Measurements from ENCODE around the gene ST6GALNAC5.

The ST6GALNAC5 gene

GRCh38 chr1:77015748-77016341 is 148.6 kb downstream of the ST6GALNAC5 start:
- DNase-seq = no peak

GRCh38 chr1:77016386-77016985 is 149.2 kb downstream of the ST6GALNAC5 start:
- DNase-seq = no peak

DNA sequence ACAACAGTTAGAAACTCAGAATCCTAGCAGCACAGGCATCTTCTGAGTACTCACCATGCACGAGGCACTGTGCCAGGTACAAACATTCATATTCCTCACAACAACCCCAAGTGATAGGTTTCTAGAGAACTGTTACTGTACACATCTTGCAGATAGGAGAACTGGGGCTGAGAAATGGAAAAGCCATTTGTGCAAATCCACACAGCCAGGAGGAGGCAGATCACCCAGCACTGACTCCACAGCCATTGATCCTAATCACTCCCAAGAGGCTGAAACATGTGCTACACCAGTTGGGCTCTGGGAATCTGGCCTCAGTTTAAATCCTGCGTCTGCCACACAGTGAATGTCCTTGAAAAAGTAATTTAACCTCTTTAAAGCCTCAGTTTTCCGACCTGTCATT is 151.0 kb downstream of the ST6GALNAC5 start:
- no peak for DNase-seq

DNA sequence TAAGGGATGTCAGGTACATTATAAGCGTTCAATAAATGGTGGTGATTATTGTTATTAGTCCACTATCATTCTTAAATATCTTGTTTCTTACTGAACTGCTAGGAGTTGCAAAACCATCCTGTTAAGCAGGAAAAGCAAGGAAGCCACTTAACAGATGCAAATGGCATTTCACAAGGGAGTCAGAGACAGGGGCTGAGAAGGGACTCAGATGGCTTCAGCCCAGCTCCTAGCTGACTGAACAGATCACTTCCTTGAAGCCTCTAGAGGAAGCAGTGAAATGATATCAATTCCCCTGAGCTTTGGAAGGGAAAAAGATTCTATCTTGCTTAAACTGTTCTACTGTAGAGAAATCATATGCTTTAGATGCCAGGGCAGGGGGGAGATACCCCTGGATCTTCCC is 151.5 kb downstream of the ST6GALNAC5 start:
- DNase-seq = no peak

DNA sequence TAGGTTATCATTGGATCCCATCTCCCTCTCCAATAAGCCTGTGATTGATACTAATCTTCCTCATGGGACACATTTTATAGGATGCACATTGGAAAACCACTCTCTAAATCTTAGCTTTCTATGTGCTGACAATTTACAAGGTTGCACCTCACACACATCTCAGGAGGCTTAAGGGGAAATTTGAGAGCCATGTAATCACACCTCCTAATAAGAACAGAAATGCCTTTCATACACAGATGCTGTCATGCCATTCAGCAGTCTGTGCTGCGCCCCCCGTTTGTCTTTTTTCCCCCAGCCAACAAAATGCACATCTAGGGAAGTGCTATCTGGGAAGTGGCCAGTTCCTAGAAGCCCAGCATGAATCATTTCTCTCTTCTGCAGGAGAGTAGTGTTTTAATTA is 154.5 kb downstream of the ST6GALNAC5 start:
- no peak for DNase-seq

- no peak for DNase-seq
These were observed 157.2 kb downstream of the ST6GALNAC5 start for GRCh38 chr1:77024500-77024899.

DNA sequence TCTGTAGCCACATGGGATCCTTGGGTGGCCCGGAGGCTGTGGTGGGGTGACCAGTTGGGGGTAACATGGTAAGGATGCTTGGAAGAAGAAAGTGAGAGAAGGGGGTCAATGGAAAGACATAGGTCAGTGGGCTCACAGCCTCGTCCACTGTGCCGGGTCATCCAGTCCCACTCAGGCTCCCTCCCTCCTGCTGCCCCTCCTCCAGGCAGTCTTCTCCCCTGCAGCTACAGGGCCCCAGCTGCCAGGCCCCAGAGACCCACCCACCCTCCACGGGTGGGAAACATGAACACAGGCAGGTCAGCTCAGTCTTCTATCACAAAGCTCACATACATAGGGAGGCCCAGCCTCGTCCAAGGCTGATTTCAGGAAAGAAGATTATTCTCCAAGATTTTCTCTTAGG is 158.3 kb downstream of the ST6GALNAC5 start:
- no peak for DNase-seq

- no peak for DNase-seq
These were observed 158.9 kb downstream of the ST6GALNAC5 start for GRCh38 chr1:77026135-77026534.

GRCh38 chr1:77026640-77027039 is 159.4 kb downstream of the ST6GALNAC5 start:
- no peak for DNase-seq

DNA sequence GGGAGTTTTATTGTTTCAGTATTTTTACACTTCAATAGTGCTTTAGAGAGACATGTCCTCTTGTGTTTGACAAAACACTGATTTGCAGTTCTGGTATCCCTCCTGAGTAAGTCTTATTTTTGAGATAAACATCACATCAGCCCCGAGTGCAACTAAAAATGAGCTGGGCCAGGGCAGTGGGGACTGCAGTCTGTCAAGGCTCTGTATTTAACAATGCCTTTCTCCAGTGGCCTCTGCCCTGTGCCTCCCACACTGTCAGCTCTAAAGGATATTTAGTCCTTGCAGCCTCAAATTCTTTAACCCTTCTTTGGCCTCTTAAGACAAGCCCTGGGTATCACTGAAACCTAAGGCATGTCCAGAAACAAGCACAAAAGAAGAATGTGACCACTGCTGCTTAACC is 160.6 kb downstream of the ST6GALNAC5 start:
- DNase-seq = no peak

DNA sequence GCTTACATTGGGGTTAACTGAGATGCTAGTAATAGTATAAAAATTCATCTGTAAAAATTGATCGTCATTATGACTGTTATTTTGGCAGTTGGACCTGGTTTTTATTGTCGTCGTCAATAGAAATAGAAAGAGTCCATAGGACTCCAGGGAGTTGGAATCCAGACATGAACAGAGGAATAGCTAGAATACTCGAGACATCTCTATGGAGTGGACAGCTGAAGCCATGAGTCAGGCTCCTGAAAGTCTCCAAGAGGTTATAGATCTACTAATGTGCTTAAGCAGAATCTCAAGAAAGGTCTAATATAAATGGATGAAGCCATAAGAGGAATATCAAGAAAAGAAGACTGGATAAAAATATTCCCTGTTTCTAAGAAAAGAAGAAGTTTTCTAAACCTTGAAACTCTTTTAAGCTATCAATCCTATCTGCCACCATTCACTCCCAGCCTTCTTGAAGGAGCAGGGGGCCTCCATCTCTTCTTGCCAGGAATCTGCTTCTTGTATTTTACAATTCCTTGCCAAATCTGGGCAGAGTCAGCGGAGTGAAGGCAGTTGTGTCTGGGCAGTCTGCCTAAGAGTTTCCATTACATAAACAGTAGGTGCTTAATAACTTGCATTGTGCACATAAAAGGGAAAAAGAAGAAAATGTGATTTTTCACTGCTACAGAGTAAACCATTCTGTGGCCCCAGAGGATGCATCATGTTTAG is 163.3 kb downstream of the ST6GALNAC5 start:
- no peak for DNase-seq

GRCh38 chr1:77031106-77031662 is 163.9 kb downstream of the ST6GALNAC5 start:
- DNase-seq = no peak

GRCh38 chr1:77036560-77036959 is 169.3 kb downstream of the ST6GALNAC5 start:
- no peak for DNase-seq

- no peak for DNase-seq
These were observed 169.8 kb downstream of the ST6GALNAC5 start for GRCh38 chr1:77037038-77037437.

DNA sequence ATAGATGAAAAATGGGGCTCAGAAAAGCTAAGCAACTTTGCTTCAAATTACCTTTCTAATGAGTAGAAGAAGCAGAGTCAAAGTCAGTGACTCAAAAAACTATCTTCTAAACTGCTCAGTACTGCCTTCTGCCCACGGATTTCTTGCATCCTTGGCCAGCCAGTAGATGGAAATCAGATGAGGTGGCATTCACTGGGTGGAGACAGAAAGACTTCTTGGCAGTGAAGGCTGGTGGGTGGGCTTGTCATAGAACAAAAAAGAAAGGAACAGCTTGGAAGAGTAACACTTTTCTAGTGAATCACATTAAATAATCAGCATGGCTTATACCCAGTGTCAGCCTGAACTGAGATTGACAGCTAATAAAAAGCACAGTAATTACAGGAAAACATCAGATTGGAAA is 170.7 kb downstream of the ST6GALNAC5 start:
- no peak for DNase-seq

DNA sequence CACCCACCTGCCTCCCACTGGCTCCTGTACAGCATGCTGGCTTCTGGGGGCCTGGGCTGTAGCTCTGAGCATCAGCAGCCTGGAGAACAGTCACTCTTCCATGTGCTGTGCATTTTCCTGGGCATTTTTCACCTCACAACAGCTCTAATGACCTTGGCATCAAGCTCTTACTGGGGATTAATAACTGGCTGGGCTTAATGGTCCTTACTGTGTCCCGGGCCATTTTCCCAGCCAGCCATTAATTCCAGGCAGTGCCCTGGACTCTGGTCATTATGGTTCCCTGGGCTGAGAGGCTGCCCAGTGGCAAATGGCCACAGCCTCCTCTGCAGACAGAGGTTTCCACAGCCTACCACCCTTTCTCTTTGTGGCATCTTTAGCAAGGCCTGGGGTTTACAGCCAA is 171.8 kb downstream of the ST6GALNAC5 start:
- no peak for DNase-seq

DNA sequence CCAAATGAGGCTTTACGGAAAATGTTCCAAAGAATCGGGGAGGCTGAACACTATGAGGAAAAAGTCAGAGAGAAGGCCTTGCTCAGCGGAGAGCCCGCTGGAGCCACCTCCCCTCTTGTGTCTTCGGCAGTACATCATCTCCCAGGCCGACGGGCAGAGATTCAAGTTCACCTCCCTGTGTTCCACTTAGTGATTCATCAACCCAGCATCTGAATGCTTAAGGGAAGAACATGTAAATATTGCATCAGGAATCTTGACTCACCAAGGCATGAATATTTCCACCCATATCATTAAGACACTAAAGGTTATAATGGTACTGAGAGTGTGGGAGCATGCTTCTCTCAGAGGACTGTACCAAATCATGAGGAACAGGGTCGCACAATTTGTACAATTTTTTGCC is 172.5 kb downstream of the ST6GALNAC5 start:
- DNase-seq = no peak

DNA sequence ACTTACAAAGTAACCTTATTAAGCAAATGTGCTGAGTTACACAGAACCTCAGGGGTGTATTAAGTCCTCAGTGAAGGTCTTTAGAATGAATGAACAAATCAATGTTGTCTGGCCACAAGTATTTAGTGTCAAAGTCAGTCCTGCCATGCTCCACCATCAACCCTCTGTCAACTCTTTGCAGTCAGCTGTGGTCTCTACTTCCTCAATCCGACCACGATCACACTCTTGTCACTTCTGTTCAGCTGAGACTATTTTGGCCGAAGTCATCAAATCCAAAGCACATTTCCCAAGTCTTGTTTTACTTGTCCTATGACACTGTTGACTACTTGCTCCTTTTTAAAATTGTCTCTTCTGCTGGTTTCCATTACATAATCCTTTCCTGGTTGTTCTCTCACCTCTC is 173.5 kb downstream of the ST6GALNAC5 start:
- DNase-seq = no peak

GRCh38 chr1:77044133-77044849 is 177.0 kb downstream of the ST6GALNAC5 start:
- no peak for DNase-seq

GRCh38 chr1:77047575-77047974 is 180.3 kb downstream of the ST6GALNAC5 start:
- no peak for DNase-seq

- no peak for DNase-seq
These were observed 180.8 kb downstream of the ST6GALNAC5 start for GRCh38 chr1:77047978-77048614.

- DNase-seq = no peak
These were observed 181.3 kb downstream of the ST6GALNAC5 start for GRCh38 chr1:77048615-77049005.

GRCh38 chr1:77051425-77051824 is 184.1 kb downstream of the ST6GALNAC5 start:
- no peak for DNase-seq

All from activated T-cell treated with anti-CD3 and anti-CD28 coated beads, Interleukin-2, amount 50 U/mL, for 1 hour (primary cell).